OCI-LY3 (cell line): ENCODE data around the gene DOCK10.

ENCODE experiments used
- EZH2phosphoT487 ChIP-seq: fragments of 200-600 bp; shearing (Covaris generic); IDR thresholded peaks from 2 replicates; pipeline ENCODE4 v1.6.1; 2018; ENCODE audit warnings: antibody characterized with exemption, mixed run types, low read depth
- TF ChIP-seq, protein P1 (sequence below): fragments of 200-600, 300-600 bp; sonication (generic); IDR thresholded peaks from 2 replicates; pipeline ENCODE4 v1.5.1; 2014; ENCODE audit warnings: antibody characterized with exemption, low read length, low read depth

DNA sequence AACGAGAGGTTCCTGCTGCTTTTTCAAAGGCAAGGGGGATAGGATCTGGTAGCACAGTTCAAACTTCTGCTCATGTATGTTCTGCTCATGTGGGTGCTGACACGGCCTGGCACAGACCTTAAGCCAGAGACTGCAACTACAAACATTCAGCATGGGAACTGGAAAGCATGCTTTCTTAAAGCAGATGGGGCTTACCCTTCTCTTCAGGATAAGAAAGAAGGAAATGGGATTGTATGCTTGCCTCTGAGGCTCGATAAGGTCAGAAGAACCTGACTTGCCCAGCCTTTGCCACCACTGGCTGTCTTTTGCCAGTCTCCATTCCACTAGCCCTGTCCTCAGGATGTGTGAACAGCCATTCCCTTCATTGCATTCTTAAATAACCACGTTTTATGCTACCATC, 10.7 kb downstream of the DOCK10 start:
- TF ChIP-seq, protein P1, sequence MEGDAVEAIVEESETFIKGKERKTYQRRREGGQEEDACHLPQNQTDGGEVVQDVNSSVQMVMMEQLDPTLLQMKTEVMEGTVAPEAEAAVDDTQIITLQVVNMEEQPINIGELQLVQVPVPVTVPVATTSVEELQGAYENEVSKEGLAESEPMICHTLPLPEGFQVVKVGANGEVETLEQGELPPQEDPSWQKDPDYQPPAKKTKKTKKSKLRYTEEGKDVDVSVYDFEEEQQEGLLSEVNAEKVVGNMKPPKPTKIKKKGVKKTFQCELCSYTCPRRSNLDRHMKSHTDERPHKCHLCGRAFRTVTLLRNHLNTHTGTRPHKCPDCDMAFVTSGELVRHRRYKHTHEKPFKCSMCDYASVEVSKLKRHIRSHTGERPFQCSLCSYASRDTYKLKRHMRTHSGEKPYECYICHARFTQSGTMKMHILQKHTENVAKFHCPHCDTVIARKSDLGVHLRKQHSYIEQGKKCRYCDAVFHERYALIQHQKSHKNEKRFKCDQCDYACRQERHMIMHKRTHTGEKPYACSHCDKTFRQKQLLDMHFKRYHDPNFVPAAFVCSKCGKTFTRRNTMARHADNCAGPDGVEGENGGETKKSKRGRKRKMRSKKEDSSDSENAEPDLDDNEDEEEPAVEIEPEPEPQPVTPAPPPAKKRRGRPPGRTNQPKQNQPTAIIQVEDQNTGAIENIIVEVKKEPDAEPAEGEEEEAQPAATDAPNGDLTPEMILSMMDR, result no peak
- no peak for TF ChIP-seq EZH2phosphoT487
